GM12865 (cell line): Measurements from ENCODE around the gene FMN1.

Source experiments
- DNase-seq: peaks from one replicate; pipeline ENCODE4 v3.0.0; 2010; ENCODE audit warnings: low read depth
- H3K4me3 ChIP-seq: 2 replicates; pipeline ENCODE4 v1.5.1; 2011; ENCODE audit warnings: mild to moderate bottlenecking, low read depth, low read length, control low read depth
- TF ChIP-seq, protein P1 (sequence below): IDR thresholded peaks from 2 replicates; pipeline ENCODE4 v1.5.1; 2011; ENCODE audit warnings: low read length, control low read depth, low read depth, inconsistent platforms; ENCODE audit not compliant: insufficient read depth; ENCODE audit errors: missing control alignments

Gene FMN1

DNA sequence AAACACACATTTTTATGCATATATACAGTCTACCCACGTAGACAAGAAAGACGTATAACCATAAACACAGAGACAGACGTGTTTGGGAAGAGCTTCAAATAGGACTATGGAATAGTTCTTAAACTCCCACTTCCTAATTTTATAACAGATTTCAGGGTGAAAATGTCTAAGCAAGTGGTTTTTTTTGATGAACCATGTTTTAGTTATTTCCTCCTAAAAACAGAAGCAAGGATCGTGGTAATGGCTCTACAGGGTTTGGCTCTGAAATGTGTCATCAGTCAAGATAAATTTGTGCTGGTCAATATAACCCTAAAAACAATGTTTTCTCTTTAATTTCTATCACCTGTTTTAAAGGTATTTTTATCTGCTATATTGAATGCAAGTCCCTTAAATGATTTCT, 58.2 kb downstream of the FMN1 start:
- no peak overlapping the region for H3K4me3 ChIP-seq
- no peak for DNase-seq
- TF ChIP-seq, protein P1, sequence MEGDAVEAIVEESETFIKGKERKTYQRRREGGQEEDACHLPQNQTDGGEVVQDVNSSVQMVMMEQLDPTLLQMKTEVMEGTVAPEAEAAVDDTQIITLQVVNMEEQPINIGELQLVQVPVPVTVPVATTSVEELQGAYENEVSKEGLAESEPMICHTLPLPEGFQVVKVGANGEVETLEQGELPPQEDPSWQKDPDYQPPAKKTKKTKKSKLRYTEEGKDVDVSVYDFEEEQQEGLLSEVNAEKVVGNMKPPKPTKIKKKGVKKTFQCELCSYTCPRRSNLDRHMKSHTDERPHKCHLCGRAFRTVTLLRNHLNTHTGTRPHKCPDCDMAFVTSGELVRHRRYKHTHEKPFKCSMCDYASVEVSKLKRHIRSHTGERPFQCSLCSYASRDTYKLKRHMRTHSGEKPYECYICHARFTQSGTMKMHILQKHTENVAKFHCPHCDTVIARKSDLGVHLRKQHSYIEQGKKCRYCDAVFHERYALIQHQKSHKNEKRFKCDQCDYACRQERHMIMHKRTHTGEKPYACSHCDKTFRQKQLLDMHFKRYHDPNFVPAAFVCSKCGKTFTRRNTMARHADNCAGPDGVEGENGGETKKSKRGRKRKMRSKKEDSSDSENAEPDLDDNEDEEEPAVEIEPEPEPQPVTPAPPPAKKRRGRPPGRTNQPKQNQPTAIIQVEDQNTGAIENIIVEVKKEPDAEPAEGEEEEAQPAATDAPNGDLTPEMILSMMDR, result no peak

GRCh38 chr15:33135355-33135781, 59.1 kb downstream of the FMN1 start:
- TF ChIP-seq, protein P1, result no peak
- DNase-seq, result no peak
- H3K4me3 ChIP-seq, result no peak overlapping the region

DNA sequence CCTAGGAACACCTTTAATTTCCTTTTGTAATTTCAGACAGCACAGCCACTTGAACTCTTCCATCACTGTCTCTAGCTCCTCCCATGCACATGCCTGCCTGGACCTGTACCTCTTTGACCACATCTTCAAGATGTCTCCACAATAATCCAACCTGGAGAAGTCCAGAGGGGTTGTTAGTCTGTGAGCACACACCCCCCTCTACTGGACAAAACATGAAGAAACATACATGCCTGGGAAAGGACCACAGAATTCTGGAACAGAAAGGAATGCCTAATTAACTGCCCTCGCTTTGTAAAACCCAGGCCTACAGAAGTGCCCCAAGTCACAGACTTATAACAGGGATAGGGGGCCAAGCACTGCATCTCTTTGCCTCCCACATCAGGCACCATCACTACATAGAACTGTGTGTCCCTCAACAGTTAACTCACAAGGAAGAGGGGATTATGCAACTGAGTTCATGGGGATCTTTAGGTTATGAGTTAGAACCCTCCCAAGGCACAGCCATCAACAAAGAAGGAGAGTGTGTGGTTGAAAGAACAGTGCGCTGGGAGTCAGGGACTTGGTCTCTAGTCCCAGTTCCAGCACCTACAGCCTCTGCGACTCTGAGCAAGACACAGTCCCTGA, 61.7 kb downstream of the FMN1 start:
- H3K4me3 ChIP-seq, result no peak overlapping the region
- TF ChIP-seq, protein P1, result peak; percentile 41

DNA sequence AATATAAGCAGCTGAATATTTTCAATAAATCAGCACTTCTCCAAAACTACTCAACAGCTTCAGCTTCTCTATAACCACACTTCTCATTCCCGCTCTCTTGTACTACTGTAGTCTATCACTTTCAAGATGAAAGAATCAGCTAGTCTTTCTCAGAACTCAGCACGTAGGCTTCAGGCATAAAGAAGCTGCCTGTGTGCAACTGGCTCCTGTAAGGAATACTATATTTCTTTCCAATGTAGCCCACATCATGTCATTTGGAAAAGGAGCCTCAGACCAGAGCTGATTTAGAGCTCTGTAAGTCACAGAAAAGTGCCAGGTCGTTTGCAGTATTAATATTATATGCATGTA, 62.3 kb downstream of the FMN1 start:
- TF ChIP-seq, protein P1, result no peak
- no peak overlapping the region for H3K4me3 ChIP-seq
- no peak for DNase-seq

More for the DNA sequence above, 61.7 kb downstream of the FMN1 start:
- peak; percentile 31 for DNase-seq

DNA sequence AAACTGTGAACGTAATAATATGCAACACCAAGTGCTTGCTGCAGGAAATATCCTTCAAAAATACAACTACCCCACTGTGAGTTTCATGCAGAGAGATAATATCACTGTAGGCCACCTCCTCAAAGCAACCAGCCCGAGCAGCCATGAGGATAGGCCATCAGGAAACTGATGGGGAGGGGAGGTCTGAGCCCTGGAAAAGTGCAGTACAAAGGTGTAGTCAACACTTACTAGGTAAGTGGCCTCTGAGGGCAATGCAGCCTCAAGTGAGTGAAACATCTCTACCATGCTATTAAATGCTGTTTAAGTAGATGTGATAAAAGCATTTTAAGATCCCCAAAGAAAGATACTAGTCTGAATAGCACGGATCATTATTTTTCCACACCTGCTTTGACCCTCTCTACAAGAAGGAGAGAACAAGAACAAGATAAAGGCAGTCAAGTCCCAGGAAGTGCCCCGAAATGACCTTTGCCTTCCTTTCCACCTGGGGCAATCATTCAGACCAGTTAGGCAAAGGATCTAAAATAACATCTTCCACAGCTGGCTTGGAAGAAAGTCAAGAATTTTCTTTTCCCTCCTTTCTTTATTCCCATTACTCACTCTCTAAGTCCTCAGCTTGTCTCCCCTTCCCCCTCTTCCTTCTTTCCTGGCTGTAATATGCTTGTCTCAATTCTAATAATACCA, 62.8 kb downstream of the FMN1 start:
- TF ChIP-seq, protein P1, result no peak
- DNase-seq, result no peak
- no peak overlapping the region for H3K4me3 ChIP-seq

DNA sequence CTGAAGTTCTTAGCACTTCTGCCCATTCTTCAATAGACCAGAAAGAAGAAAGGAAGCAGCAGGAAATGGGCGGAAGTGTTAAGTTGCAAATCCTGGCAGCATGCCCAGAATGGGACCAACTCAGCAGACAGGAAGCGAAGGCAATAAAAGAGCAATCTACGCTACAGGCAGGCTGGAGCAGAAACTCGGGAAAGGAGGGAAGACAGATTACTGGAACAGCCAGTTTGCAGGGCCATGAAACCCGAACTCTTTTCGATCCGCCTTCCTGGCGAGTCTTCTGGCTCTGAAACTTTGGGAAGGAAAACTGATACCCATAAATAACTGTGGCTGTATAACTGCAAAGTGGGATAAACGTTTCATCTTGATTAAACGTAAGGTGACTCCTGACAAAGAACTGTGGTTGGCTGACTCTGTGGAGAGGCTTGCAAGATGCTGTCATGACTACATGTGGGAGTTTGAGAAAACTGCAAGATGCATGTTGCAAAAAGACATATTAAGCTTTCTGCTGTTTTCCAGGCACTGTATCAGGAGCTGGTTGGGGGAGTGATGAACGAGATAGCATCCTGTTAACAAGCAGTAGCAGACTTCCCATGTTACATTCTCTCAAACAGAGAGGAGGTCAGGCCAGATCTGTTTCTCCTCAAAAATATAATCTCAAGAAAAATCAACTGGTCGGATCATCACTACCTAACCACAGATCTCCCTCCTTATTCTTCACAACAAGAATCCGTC, 67.8 kb downstream of the FMN1 start:
- H3K4me3 ChIP-seq, result no peak overlapping the region
- DNase-seq, result peak; percentile 34
- TF ChIP-seq, protein P1, result no peak
